ENCODE data around the gene DNM3.

Gene DNM3

GRCh38 chr1:172380441-172381244, 539.3 kb downstream of the DNM3 start:
- Histone ChIP-seq H3K27me3 (ENCODE audit: control insufficient read depth in 1 of 2, insufficient read depth in 2 of 2, low read length in 2 of 2) (no peaks in the 10 kb centered on the region), H3K36me3 (ENCODE audit: insufficient read depth, low read length) (no peaks in the 10 kb centered on the region), H3K4me1 (ENCODE audit: insufficient read depth, low read length) (peaks cover 26% of the 10 kb centered on the region), H3K9me3 (ENCODE audit: low read length) (no peaks in the 10 kb centered on the region), H3K4me3 (ENCODE audit: low read depth in 1 of 2, low read length in 2 of 2) (no peak overlapping the region), H3K9ac (ENCODE audit: low read length) (no peak overlapping the region), H3K27ac (ENCODE audit: low read depth, low read length) (no peak overlapping the region)

- peak overlapping the region; percentile 1 for H3K27ac ChIP-seq (ENCODE audit: low read depth, low read length)
- H3K27me3 ChIP-seq (ENCODE audit: control insufficient read depth in 1 of 2, insufficient read depth in 2 of 2, low read length in 2 of 2), result no peaks in the 10 kb centered on the region
- no peak overlapping the region for H3K4me3 ChIP-seq (ENCODE audit: low read depth in 1 of 2, low read length in 2 of 2)
- no peaks in the 10 kb centered on the region for H3K36me3 ChIP-seq (ENCODE audit: insufficient read depth, low read length)
- H3K4me1 ChIP-seq (ENCODE audit: insufficient read depth, low read length), result peaks cover 26% of the 10 kb centered on the region
- H3K9ac ChIP-seq (ENCODE audit: low read length), result no peak overlapping the region
- no peaks in the 10 kb centered on the region for H3K9me3 ChIP-seq (ENCODE audit: low read length)
Measured at GRCh38 chr1:172381946-172382345, 540.6 kb downstream of the DNM3 start.

- Histone ChIP-seq H3K9me3 (ENCODE audit: low read length) (no peaks in the 10 kb centered on the region), H3K9ac (ENCODE audit: low read length) (no peak overlapping the region), H3K4me3 (ENCODE audit: low read depth in 1 of 2, low read length in 2 of 2) (no peak overlapping the region), H3K36me3 (ENCODE audit: insufficient read depth, low read length) (no peaks in the 10 kb centered on the region), H3K27me3 (ENCODE audit: control insufficient read depth in 1 of 2, insufficient read depth in 2 of 2, low read length in 2 of 2) (no peaks in the 10 kb centered on the region), H3K27ac (ENCODE audit: low read depth, low read length) (no peak overlapping the region), H3K4me1 (ENCODE audit: insufficient read depth, low read length) (peaks cover 26% of the 10 kb centered on the region)
Measured at GRCh38 chr1:172382406-172382805, 541.1 kb downstream of the DNM3 start.

DNA sequence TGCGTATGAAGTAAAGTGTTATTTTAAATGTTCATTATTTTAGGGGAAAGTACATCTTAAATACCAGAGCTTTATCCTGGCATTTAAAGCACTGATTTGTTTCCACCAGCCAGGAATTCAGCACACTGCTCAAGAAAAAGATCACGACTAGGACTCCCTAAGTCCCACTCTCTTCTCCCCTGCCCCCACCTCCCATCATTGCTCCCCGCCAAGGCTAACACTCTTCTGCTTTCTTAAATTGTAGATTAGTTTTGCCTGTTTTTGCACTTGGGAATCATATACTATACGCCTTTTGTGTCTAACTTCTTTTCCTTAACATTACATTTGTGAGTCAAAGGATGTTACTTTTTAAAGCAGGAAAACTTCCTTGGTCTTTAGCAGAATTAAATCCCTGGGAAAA, 541.7 kb downstream of the DNM3 start:
- H3K27ac ChIP-seq (ENCODE audit: low read depth, low read length), result peak overlapping the region; percentile 54
- no peak overlapping the region for H3K4me3 ChIP-seq (ENCODE audit: low read depth in 1 of 2, low read length in 2 of 2)
- H3K27me3 ChIP-seq (ENCODE audit: control insufficient read depth in 1 of 2, insufficient read depth in 2 of 2, low read length in 2 of 2), result no peaks in the 10 kb centered on the region
- H3K9ac ChIP-seq (ENCODE audit: low read length), result no peak overlapping the region
- H3K9me3 ChIP-seq (ENCODE audit: low read length), result no peaks in the 10 kb centered on the region
- no peaks in the 10 kb centered on the region for H3K36me3 ChIP-seq (ENCODE audit: insufficient read depth, low read length)
- peaks cover 26% of the 10 kb centered on the region for H3K4me1 ChIP-seq (ENCODE audit: insufficient read depth, low read length)

- peaks cover 26% of the 10 kb centered on the region for H3K4me1 ChIP-seq (ENCODE audit: insufficient read depth, low read length)
Measured at GRCh38 chr1:172383536-172383935, 542.2 kb downstream of the DNM3 start.

DNA sequence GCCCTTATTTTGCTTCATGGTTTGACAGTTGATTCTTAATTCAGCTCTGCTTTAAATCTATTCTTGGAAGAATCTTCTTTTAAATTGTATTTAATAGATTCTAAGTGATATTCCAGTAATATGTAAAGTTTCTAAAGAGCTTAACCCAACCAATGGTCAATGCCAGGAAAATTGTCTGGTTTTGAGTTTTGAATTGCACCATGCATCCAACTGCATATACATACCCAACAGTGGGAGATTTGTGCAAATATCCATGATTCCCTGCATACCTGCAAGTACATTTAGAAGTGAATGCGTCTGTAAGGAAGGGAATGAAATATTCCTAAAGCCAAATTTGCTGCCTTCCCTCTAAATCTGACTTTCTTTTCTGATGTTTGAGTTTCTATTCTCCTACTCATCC, 543.4 kb downstream of the DNM3 start:
- Histone ChIP-seq H3K36me3 (ENCODE audit: insufficient read depth, low read length) (no peaks in the 10 kb centered on the region), H3K4me3 (ENCODE audit: low read depth in 1 of 2, low read length in 2 of 2) (no peak overlapping the region), H3K4me1 (ENCODE audit: insufficient read depth, low read length) (peaks cover 26% of the 10 kb centered on the region), H3K9ac (ENCODE audit: low read length) (no peak overlapping the region), H3K9me3 (ENCODE audit: low read length) (no peaks in the 10 kb centered on the region), H3K27ac (ENCODE audit: low read depth, low read length) (no peak overlapping the region), H3K27me3 (ENCODE audit: control insufficient read depth in 1 of 2, insufficient read depth in 2 of 2, low read length in 2 of 2) (no peaks in the 10 kb centered on the region)

More at GRCh38 chr1:172383536-172383935, 542.2 kb downstream of the DNM3 start:
- Histone ChIP-seq H3K27ac (ENCODE audit: low read depth, low read length) (peak overlapping the region; percentile 54), H3K36me3 (ENCODE audit: insufficient read depth, low read length) (no peaks in the 10 kb centered on the region), H3K9ac (ENCODE audit: low read length) (no peak overlapping the region), H3K4me3 (ENCODE audit: low read depth in 1 of 2, low read length in 2 of 2) (peak overlapping the region in 1 of 2 donors; percentile 7), H3K27me3 (ENCODE audit: control insufficient read depth in 1 of 2, insufficient read depth in 2 of 2, low read length in 2 of 2) (no peaks in the 10 kb centered on the region), H3K9me3 (ENCODE audit: low read length) (no peaks in the 10 kb centered on the region)

GRCh38 chr1:172386046-172386445, 544.7 kb downstream of the DNM3 start:
- Histone ChIP-seq H3K9ac (ENCODE audit: low read length) (no peak overlapping the region), H3K27me3 (ENCODE audit: control insufficient read depth in 1 of 2, insufficient read depth in 2 of 2, low read length in 2 of 2) (no peaks in the 10 kb centered on the region), H3K4me1 (ENCODE audit: insufficient read depth, low read length) (peaks cover 38% of the 10 kb centered on the region), H3K4me3 (ENCODE audit: low read depth in 1 of 2, low read length in 2 of 2) (no peak overlapping the region), H3K36me3 (ENCODE audit: insufficient read depth, low read length) (no peaks in the 10 kb centered on the region), H3K9me3 (ENCODE audit: low read length) (no peaks in the 10 kb centered on the region), H3K27ac (ENCODE audit: low read depth, low read length) (no peak overlapping the region)

- H3K9me3 ChIP-seq (ENCODE audit: low read length), result no peaks in the 10 kb centered on the region
- no peaks in the 10 kb centered on the region for H3K36me3 ChIP-seq (ENCODE audit: insufficient read depth, low read length)
- H3K9ac ChIP-seq (ENCODE audit: low read length), result no peak overlapping the region
- peaks cover 42% of the 10 kb centered on the region for H3K4me1 ChIP-seq (ENCODE audit: insufficient read depth, low read length)
- H3K4me3 ChIP-seq (ENCODE audit: low read depth in 1 of 2, low read length in 2 of 2), result no peak overlapping the region
- no peaks in the 10 kb centered on the region for H3K27me3 ChIP-seq (ENCODE audit: control insufficient read depth in 1 of 2, insufficient read depth in 2 of 2, low read length in 2 of 2)
- H3K27ac ChIP-seq (ENCODE audit: low read depth, low read length), result no peak overlapping the region
Measured at GRCh38 chr1:172388490-172388889, 547.2 kb downstream of the DNM3 start.

GRCh38 chr1:172390301-172390682, 549.0 kb downstream of the DNM3 start:
- Histone ChIP-seq H3K27ac (ENCODE audit: low read depth, low read length) (no peak overlapping the region), H3K36me3 (ENCODE audit: insufficient read depth, low read length) (no peaks in the 10 kb centered on the region), H3K27me3 (ENCODE audit: control insufficient read depth in 1 of 2, insufficient read depth in 2 of 2, low read length in 2 of 2) (no peaks in the 10 kb centered on the region), H3K4me1 (ENCODE audit: insufficient read depth, low read length) (peaks cover 51% of the 10 kb centered on the region), H3K9me3 (ENCODE audit: low read length) (no peaks in the 10 kb centered on the region), H3K4me3 (ENCODE audit: low read depth in 1 of 2, low read length in 2 of 2) (peak overlapping the region in 1 of 2 donors; percentile 44), H3K9ac (ENCODE audit: low read length) (no peak overlapping the region)

DNA sequence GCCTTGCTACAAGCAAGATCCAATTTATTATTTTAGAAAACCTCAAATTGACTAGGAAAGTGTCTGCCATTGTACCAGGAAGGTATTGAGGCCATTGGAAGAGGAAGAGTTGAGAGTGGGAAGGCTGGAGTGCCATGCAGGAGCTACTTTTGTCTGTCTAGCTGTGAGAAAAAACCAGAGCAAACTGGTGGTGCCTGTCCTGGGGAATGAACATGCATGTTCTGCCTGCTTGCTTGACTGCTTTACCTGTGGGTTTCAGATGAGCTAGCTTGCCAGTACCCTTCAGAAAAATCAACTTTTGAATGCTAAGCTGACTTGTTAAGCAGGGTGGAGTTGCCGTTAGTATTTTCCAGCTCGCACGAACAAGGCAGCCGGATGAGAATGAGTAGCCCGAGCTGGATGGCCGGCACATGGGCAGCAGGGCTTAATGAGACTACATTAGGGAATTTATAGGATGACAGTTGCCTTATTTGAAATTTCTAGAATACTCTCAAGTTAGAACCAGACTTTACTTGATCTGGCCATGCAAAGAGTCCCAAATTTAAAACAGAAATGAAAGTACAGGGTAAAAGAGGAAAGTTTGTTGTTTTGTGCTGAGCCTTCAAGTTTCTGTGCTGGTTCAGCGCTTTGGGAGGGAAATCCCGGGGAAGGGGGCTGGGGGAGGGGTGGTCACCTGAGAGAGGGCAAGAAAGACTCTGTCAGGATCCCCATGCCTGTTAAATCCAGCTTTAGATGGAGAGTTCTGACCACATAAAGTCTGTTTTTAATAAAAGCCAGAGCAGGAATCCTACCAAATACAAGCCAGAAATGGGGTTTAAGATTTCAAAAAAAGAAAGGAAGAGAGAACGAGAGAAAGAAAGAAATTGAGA, 549.6 kb downstream of the DNM3 start:
- Histone ChIP-seq H3K27ac (ENCODE audit: low read depth, low read length) (peak overlapping the region; percentile 39), H3K27me3 (ENCODE audit: control insufficient read depth in 1 of 2, insufficient read depth in 2 of 2, low read length in 2 of 2) (no peaks in the 10 kb centered on the region), H3K9ac (ENCODE audit: low read length) (no peak overlapping the region), H3K36me3 (ENCODE audit: insufficient read depth, low read length) (no peaks in the 10 kb centered on the region), H3K4me1 (ENCODE audit: insufficient read depth, low read length) (peaks cover 51% of the 10 kb centered on the region), H3K9me3 (ENCODE audit: low read length) (no peaks in the 10 kb centered on the region), H3K4me3 (ENCODE audit: low read depth in 1 of 2, low read length in 2 of 2) (peak overlapping the region in 1 of 2 donors; percentile 44)

- Histone ChIP-seq H3K9me3 (ENCODE audit: low read length) (no peaks in the 10 kb centered on the region), H3K27ac (ENCODE audit: low read depth, low read length) (no peak overlapping the region), H3K36me3 (ENCODE audit: insufficient read depth, low read length) (no peaks in the 10 kb centered on the region), H3K9ac (ENCODE audit: low read length) (no peak overlapping the region), H3K4me1 (ENCODE audit: insufficient read depth, low read length) (peaks cover 55% of the 10 kb centered on the region), H3K27me3 (ENCODE audit: control insufficient read depth in 1 of 2, insufficient read depth in 2 of 2, low read length in 2 of 2) (no peaks in the 10 kb centered on the region), H3K4me3 (ENCODE audit: low read depth in 1 of 2, low read length in 2 of 2) (no peak overlapping the region)
Measured at GRCh38 chr1:172391976-172392375, 550.7 kb downstream of the DNM3 start.

Data from muscle layer of colon (tissue), 2 donors.